Astrocyte (in vitro differentiated cells and primary cell): ENCODE results near the gene RUVBL1.

Source experiments
- CTCF ChIP-seq: IDR thresholded peaks from 2 replicates; pipeline ENCODE4 v1.5.1; 2011; ENCODE audit warnings: low read depth, mild to moderate bottlenecking, inconsistent platforms, low read length, moderate library complexity; ENCODE audit not compliant: insufficient read depth
- EZH2 ChIP-seq: IDR thresholded peaks from 2 replicates; pipeline ENCODE4 v1.6.1; 2012; ENCODE audit warnings: mild to moderate bottlenecking, low read length, inconsistent platforms; ENCODE audit not compliant: insufficient read depth

DNA sequence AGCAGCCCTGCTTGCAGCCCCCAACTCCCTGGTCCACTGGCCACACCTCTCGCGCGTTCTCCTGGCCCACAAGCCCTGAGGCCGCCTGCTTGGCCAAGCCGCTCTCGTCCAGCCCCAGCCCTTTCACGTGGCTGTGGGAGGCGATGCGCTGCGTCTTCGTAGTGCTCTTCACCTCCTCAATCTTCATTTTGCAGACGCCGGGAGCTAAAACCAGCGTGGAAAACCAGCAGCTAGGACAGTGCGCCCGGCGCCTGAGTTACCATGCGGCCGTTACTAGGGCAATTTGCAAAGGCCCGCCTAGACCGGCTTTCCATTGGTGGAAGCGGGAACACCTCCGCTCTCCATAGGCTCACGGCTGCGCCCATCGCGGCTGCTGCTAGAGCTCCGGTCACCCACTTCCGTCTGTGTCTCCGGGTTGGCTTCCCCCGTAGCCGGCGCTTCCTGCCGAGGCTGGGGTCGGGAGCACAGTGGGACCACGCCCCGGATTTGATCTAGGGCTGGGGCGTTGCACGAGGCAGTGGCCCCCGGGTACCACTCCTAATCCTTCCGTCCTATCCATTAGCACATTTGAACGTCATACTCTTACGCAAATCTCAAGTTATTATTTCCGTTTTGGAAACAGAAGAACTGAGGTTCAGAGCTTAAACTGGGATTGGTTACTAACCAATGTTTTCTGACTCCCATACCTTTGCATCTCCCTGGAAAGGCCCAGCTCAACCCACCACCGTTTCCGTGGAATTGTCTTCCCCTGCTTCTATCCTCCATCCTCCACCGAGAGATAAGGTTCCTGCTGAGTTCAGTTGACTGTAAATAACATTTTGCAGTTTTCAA, at the start of gene RUVBL1:
- TF ChIP-seq CTCF (no peak), EZH2 (no peak)
